CD4-positive, alpha-beta T cell treated with Interferon alpha-2 for 1 hour (primary cell): ENCODE results near the gene HHEX.
"Not testable (repeated sequence)": the region's sequence is repeated elsewhere in the genome, so short reads cannot be mapped to it uniquely, and the experiment has no call there.

Experiments
- DNase-seq, 2 donors: peaks; one replicate each; pipeline ENCODE4 v3.0.0-alpha.2; 2020 to 2022

HHEX gene

DNA sequence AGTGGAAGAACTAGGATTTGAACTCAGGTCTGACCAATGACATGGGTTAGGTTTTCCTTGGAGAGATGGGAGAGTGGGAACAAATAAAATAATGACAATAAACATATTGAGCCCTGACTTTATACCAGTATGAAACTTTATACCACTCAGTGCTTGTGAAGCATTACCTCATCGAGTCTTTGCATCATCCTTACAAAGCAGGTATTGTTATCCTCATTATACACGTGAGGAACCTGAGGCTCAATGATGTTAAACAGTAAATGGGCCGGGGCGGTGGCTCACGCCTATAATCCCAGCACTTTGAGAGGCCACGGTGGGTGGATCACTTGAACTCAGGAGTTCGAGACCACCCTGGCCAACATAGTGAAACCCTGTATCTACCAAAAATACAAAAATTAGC lies 47.7 kb downstream of the HHEX start:
- DNase-seq: no peak

DNA sequence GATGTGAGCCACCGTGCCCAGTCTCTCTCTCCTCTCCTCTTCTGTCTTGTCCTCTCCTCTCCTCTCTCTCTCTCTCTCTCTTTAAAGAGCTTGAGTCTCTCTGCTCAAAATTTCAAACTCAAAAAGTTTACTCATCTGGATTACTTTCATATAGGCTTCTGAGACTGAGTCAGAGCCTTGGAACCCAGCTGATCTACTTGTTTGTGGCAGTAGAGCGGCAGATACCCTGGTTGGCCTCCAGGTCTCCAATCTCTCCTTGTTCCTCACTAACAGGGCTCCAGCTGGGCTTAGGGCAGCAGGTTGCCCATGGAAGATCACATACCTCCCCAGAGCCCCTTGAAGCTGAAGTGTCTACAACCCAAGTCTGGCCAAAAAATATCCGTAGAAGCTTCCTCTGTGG lies 51.0 kb downstream of the HHEX start:
- no peak for DNase-seq

DNA sequence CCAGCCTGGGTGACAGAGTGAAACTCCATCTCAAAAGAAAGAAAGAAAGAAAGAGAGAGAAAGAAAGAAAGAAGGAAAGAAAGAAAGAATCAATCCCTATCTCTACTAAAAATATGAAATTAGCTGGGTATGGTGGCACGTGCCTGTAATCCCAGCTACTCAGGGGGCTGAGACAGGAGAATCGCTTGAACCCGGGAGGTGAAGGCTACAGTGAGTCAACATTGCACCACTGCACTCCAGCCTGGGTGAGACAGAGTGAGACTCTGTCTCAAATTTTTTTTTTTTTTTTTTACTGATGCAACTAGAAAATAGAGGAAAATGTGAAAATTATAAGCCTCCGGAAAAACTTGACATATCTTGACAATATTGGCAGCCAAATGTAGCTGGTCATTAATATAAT lies 52.0 kb downstream of the HHEX start:
- not testable (repeated sequence) for DNase-seq

DNA sequence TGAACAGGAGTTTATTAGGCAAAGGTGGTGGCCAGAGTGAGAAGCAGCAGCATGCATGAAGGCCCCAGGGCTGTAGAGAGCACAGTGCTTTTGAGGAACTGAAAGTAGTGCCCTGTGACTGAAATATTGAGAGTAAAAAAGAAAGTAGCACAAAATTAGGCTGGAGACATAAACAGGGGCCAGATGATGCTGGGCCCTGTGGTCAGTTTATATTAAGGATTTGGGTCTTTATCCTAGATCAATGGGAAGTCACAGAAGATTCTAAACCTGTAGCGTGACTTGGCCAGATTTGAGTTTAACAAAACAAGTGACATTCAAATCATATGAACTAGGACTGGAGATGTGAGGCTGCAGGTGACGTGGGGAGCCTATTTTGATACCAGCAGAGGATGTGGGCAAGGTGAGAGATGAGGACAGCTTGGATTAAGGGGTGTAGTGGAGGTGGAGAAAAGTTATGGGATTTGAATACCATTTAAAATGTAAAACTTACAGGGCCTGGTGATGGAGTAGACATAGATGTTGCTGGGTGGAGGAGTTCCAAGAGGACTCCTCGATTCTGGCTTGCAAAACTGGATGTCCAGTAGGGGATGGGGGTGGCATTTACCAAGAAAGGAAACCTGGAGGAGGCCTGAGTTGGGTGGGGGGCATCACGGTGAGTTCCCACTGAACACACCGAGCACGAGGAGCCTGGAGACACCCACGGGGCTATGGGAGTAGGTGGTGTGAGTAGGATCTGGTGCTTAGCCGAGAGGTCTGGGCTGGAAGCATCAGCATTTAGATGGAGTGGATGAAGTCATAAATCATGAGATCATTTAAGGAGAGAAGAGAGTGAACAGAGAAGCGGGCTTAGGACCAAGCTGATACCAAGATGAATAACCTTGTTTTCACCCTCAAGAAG lies 52.8 kb downstream of the HHEX start:
- peak; percentile 6 to 59 for DNase-seq
